HepG2 (cell line): ENCODE results near the gene MED22. TPM values are rescaled to one million over a fixed set of nuclear protein-coding genes. Genes with fewer than 3 reads are reported as not detected.

Source experiments
- BCLAF1 ChIP-seq: fragments of 450-650 bp; IDR thresholded peaks from 2 replicates; pipeline ENCODE4 v1.6.1; 2017; ENCODE audit warnings: mild to moderate bottlenecking
- HMGA1 ChIP-seq: sonication (generic); formaldehyde crosslinking; conservative IDR thresholded peaks from 2 replicates; pipeline ENCODE4 v1.4.0; 2020; ENCODE audit warnings: missing genetic modification reagents
- JUN ChIP-seq: sonication (generic); formaldehyde crosslinking; IDR thresholded peaks from 2 replicates; pipeline ENCODE4 v1.4.0; 2020; ENCODE audit warnings: mild to moderate bottlenecking, missing genetic modification reagents
- KDM4B ChIP-seq: sonication (generic); formaldehyde crosslinking; IDR thresholded peaks from 2 replicates; pipeline ENCODE4 v1.4.0; 2020; ENCODE audit warnings: missing genetic modification reagents
- MTA3 ChIP-seq: sonication (generic); formaldehyde crosslinking; IDR thresholded peaks from 2 replicates; pipeline ENCODE4 v1.4.0; 2020; ENCODE audit warnings: missing genetic modification reagents
- MTF2 ChIP-seq: sonication (generic); formaldehyde crosslinking; IDR thresholded peaks from 2 replicates; pipeline ENCODE4 v1.5.0; 2020; ENCODE audit warnings: missing genetic modification reagents, borderline replicate concordance
- NFYB ChIP-seq: sonication (generic); formaldehyde crosslinking; IDR thresholded peaks from 2 replicates; pipeline ENCODE4 v1.4.0; 2020; ENCODE audit warnings: missing genetic modification reagents
- SIN3A ChIP-seq: IDR thresholded peaks from 2 replicates; pipeline ENCODE4 v1.6.1; 2011; ENCODE audit warnings: low read depth, mild to moderate bottlenecking, control low read depth, low read length, borderline replicate concordance
- SP2 ChIP-seq: sonication (generic); formaldehyde crosslinking; IDR thresholded peaks from 2 replicates; pipeline ENCODE4 v1.5.1; 2020; ENCODE audit warnings: mild to moderate bottlenecking, missing genetic modification reagents
- YEATS4 ChIP-seq: sonication (generic); formaldehyde crosslinking; IDR thresholded peaks from 2 replicates; pipeline ENCODE4 v1.4.0; 2020; ENCODE audit warnings: missing genetic modification reagents, borderline replicate concordance
- ZBTB8A ChIP-seq: sonication (generic); formaldehyde crosslinking; IDR thresholded peaks from 2 replicates; pipeline ENCODE4 v1.4.0; 2020; ENCODE audit warnings: mild to moderate bottlenecking, low read depth, missing genetic modification reagents, borderline replicate concordance
- ZFP36 ChIP-seq: fragments of 150-350 bp; IDR thresholded peaks from 2 replicates; pipeline ENCODE4 v1.6.1; 2018; ENCODE audit warnings: borderline replicate concordance, low read length, low read depth; ENCODE audit not compliant: partially characterized antibody
- ZFP36L1 ChIP-seq: sonication (generic); formaldehyde crosslinking; IDR thresholded peaks from 2 replicates; pipeline ENCODE4 v1.8.0; 2022; ENCODE audit warnings: mild to moderate bottlenecking, missing genetic modification reagents, moderate library complexity
- ZMAT3 ChIP-seq: sonication (generic); formaldehyde crosslinking; conservative IDR thresholded peaks from 2 replicates; pipeline ENCODE4 v1.7.0; 2021; ENCODE audit warnings: missing genetic modification reagents
- ZNF33A ChIP-seq: sonication (generic); formaldehyde crosslinking; IDR thresholded peaks from 2 replicates; pipeline ENCODE4 v1.5.1; 2020; ENCODE audit warnings: missing genetic modification reagents, mild to moderate bottlenecking, moderate library complexity, borderline replicate concordance
- ZNF460 ChIP-seq: sonication (generic); formaldehyde crosslinking; IDR thresholded peaks from 2 replicates; pipeline ENCODE4 v1.5.1; 2020; ENCODE audit warnings: missing genetic modification reagents, mild to moderate bottlenecking, borderline replicate concordance
- ZNF572 ChIP-seq: sonication (generic); formaldehyde crosslinking; IDR thresholded peaks from 2 replicates; pipeline ENCODE4 v1.5.1; 2020; ENCODE audit warnings: mild to moderate bottlenecking, missing genetic modification reagents
- ZNF614 ChIP-seq: IDR thresholded peaks from 2 replicates; pipeline ENCODE4 v1.6.1; 2018; ENCODE audit warnings: missing biosample characterization, missing genetic modification reagents, inconsistent platforms, borderline replicate concordance
- ZNF7 ChIP-seq: IDR thresholded peaks from 2 replicates; pipeline ENCODE4 v1.6.1; 2016; ENCODE audit warnings: missing biosample characterization, missing genetic modification reagents
- ZNF761 ChIP-seq: sonication (generic); formaldehyde crosslinking; conservative IDR thresholded peaks from 2 replicates; pipeline ENCODE4 v1.4.0; 2020; ENCODE audit warnings: mild to moderate bottlenecking, missing genetic modification reagents
- ZNF772 ChIP-seq: sonication (generic); formaldehyde crosslinking; IDR thresholded peaks from 2 replicates; pipeline ENCODE4 v1.5.0; 2020; ENCODE audit warnings: mild to moderate bottlenecking, missing genetic modification reagents
- ZNF776 ChIP-seq: sonication (generic); formaldehyde crosslinking; IDR thresholded peaks from 2 replicates; pipeline ENCODE4 v1.4.0; 2020; ENCODE audit warnings: mild to moderate bottlenecking, missing genetic modification reagents
- polyA plus RNA-seq, 8 experiments: library from polyadenylated mRNA; depleted of rRNA in 3 of 8; stranded (reverse) in 7 of 8; unstranded in 1 of 8; fragments of >200 nt; fragmentation: Illumina TruSeq in 4 of 8; extraction: Trizol in 4 of 8; gene quantifications; 2 replicates each; pipeline versions ENCODE4 v1.2.1 to v1.2.3, GENCODE V29; 2011 to 2016; ENCODE audit warnings: low read depth in 4 of 8, missing spikeins in 1 of 8, mixed read lengths in 1 of 8; ENCODE audit not compliant: insufficient read depth in 1 of 8
- total RNA-seq, 5 experiments: library from RNA; depleted of rRNA; stranded (reverse); fragments of >200 nt; fragmentation: Illumina TruSeq; extraction: Trizol; gene quantifications; 2 replicates each; pipeline ENCODE4 v1.2.3, GENCODE V29; 2016; ENCODE audit warnings: low read depth in 1 of 5
- TF ChIP-seq, protein P1 (sequence below): IDR thresholded peaks from 2 replicates; pipeline ENCODE4 v1.6.1; 2016; ENCODE audit warnings: control low read depth
- TF ChIP-seq, protein P2 (sequence below): sonication (generic); formaldehyde crosslinking; IDR thresholded peaks from 2 replicates; pipeline ENCODE4 v1.4.0; 2020; ENCODE audit warnings: mild to moderate bottlenecking, missing genetic modification reagents

The MED22 gene
- total and polyA plus RNA-seq, 2 of the 13 experiments (the other 11 are each of a cell fraction or from before 2014, with no cell fraction given) = 15.8 to 22.1 TPM

DNA sequence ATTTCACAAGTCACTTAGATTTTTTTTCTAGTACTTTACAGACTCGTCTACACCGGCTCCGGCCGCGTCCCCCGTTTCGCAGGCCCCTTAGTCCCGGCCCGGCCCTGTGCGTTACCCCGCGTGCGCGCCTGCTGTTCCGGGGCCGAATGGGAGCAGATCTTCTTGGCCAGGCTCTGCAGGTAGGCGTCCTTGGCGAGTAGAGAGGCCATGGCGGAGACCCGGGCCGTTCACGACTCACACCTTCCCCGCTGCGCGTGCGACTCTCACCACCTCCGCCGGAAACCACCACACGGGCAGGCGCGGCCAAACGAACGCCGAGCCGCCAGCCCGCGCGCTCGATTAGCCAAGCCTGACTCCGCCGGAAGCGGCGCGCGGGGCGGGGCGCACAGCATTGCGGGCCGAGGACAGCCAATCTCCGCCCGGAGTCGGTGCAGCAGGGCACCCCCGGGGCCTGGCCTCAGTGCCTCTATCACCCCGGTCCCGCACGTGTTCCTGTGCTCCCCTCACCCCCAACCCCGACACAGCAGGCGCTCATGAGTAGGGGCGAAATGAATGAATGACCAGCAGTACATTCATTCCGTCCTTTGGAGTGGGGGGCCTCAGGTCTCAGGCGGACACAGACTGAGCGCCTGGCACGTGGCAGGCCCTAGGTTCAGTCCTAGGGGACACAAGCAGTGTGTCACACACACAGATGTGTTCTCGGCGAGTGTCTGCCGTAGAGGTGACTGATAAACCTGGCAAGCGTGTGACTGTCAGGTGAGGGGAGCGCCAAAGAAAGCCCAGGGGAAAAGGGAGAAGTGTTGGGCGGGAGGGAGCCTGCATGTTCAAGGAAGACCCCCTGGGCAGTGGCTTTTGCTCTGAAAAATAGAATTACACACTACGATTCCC is 11.8 kb downstream of the MED22 start, which contains the start of gene SURF6 (continued):
- TF ChIP-seq BCLAF1 = no peak
- TF ChIP-seq ZNF7 = no peak
- TF ChIP-seq SP2 (CRISPR knock-in tag) = peak; percentile 83
- peak; percentile 96 for TF ChIP-seq ZNF614 (CRISPR knock-in tag)
- peak; percentile 52; the same call in 1 of the 2 replicates for TF ChIP-seq ZMAT3 (CRISPR knock-in tag)
- TF ChIP-seq ZNF761 (CRISPR knock-in tag) = peak; percentile 88; the same call in 1 of the 2 replicates
- no peak for TF ChIP-seq ZNF33A
- peak; percentile 94 for TF ChIP-seq ZNF572 (CRISPR knock-in tag)
- no peak for TF ChIP-seq MTA3
- no peak for TF ChIP-seq ZFP36
- TF ChIP-seq SIN3A = peak; percentile 84; the same call in 1 of the 2 replicates
- peak; percentile 71; the same call in 1 of the 2 replicates for TF ChIP-seq ZNF776 (CRISPR knock-in tag)
- no peak for TF ChIP-seq HMGA1
- no peak; the same call in 1 of the 2 replicates for TF ChIP-seq ZNF460 (CRISPR knock-in tag)
- TF ChIP-seq NFYB (CRISPR knock-in tag) = peak; percentile 77
- TF ChIP-seq YEATS4 (CRISPR knock-in tag) = peak; percentile 99
- TF ChIP-seq, protein P1, sequence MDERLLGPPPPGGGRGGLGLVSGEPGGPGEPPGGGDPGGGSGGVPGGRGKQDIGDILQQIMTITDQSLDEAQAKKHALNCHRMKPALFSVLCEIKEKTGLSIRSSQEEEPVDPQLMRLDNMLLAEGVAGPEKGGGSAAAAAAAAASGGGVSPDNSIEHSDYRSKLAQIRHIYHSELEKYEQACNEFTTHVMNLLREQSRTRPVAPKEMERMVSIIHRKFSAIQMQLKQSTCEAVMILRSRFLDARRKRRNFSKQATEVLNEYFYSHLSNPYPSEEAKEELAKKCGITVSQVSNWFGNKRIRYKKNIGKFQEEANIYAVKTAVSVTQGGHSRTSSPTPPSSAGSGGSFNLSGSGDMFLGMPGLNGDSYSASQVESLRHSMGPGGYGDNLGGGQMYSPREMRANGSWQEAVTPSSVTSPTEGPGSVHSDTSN (CRISPR knock-in tag) = no peak
- TF ChIP-seq, protein P2, sequence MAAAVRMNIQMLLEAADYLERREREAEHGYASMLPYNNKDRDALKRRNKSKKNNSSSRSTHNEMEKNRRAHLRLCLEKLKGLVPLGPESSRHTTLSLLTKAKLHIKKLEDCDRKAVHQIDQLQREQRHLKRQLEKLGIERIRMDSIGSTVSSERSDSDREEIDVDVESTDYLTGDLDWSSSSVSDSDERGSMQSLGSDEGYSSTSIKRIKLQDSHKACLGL (CRISPR knock-in tag) = peak; percentile 98
- TF ChIP-seq KDM4B = no peak; the same call in 1 of the 2 replicates
- peak; percentile 62; the same call in 1 of the 2 replicates for TF ChIP-seq ZFP36L1
- no peak; the same call in none of the 2 replicates for TF ChIP-seq MTF2
- no peak for TF ChIP-seq JUN (CRISPR knock-in tag)
- peak; percentile 79 for TF ChIP-seq ZNF772 (CRISPR knock-in tag)
- no peak for TF ChIP-seq ZBTB8A
